Measurements from ENCODE around the gene RXRA. TPM values are rescaled to one million over a fixed set of nuclear protein-coding genes. Genes with fewer than 3 reads are reported as not detected.

RXRA gene
- total and polyA plus RNA-seq, 10 donors = 10.9 to 116 (median 81.0) TPM

- Histone ChIP-seq H3K27me3 (replicated peaks in 1 of 7) (no peaks in the 10 kb centered on the region), H3K36me3 (peaks cover 0 to 3% (median 0%) of the 10 kb centered on the region in 6 donors), H3K9me3 (no peaks in the 10 kb centered on the region), H3K27ac (peak overlapping the region in 4 of 8 donors; percentile 7 to 78 (median 58)), H3K4me3 (no peak overlapping the region), H3K4me1 (peaks cover 19 to 100% (median 61%) of the 10 kb centered on the region in 6 donors)
- intact Hi-C loops (cut with DNase I; ENCODE audit: low total_unique reads) = no loop called here
- 71 to 89% (median 83%) methylated on average over 5 to 14 of the region's 14 CpGs for WGBS, 5 donors
- no peak for DNase-seq
- TF ChIP-seq POLR2AphosphoS5 (IDR thresholded peaks at IDR 0.05) (peak in 1 of 3 donors; percentile 5), CTCF (IDR thresholded peaks at IDR 0.05 in 8 of 11, conservative IDR thresholded peaks at IDR 0.05 in 3 of 11) (no peak)
These were observed 34.6 kb downstream of the RXRA start for GRCh38 chr9:134360897-134361296.

GRCh38 chr9:134361426-134361825 is 35.2 kb downstream of the RXRA start:
- 75 to 92% (median 90%) methylated on average over 13 to 16 of the region's 16 CpGs for WGBS, 5 donors
- Histone ChIP-seq H3K27me3 (replicated peaks in 1 of 7) (no peaks in the 10 kb centered on the region), H3K9me3 (no peaks in the 10 kb centered on the region), H3K27ac (peak overlapping the region in 1 of 8 donors; percentile 78), H3K36me3 (peaks cover 0 to 3% (median 0%) of the 10 kb centered on the region in 6 donors), H3K4me3 (no peak overlapping the region), H3K4me1 (peaks cover 23 to 100% (median 64%) of the 10 kb centered on the region in 6 donors)
- no peak for TF ChIP-seq POLR2AphosphoS5 (IDR thresholded peaks at IDR 0.05)
- TF ChIP-seq POLR2A (IDR thresholded peaks at IDR 0.05) = no peak
- TF ChIP-seq CTCF (IDR thresholded peaks at IDR 0.05 in 8 of 11, conservative IDR thresholded peaks at IDR 0.05 in 3 of 11) = no peak
- no peak for DNase-seq
- intact Hi-C loops (cut with DNase I; ENCODE audit: low total_unique reads) = no loop called here

- peak overlapping the region in 1 of 8 donors; percentile 78 for H3K27ac ChIP-seq
- H3K4me3 ChIP-seq = no peak overlapping the region
- no peak for DNase-seq
- intact Hi-C loops (cut with DNase I; ENCODE audit: low total_unique reads) = no loop called here
- H3K4me1 ChIP-seq = peaks cover 28 to 100% (median 67%) of the 10 kb centered on the region in 6 donors
- no peaks in the 10 kb centered on the region for H3K27me3 ChIP-seq (replicated peaks in 1 of 7)
- WGBS, 5 donors = 86 to 95% (median 93%) methylated on average over 7 to 15 of the region's 15 CpGs
- no peaks in the 10 kb centered on the region for H3K9me3 ChIP-seq
- TF ChIP-seq POLR2AphosphoS5 (IDR thresholded peaks at IDR 0.05) (no peak), POLR2A (IDR thresholded peaks at IDR 0.05) (no peak), CTCF (IDR thresholded peaks at IDR 0.05 in 8 of 11, conservative IDR thresholded peaks at IDR 0.05 in 3 of 11) (no peak)
- H3K36me3 ChIP-seq = peaks cover 0 to 3% (median 0%) of the 10 kb centered on the region in 6 donors
These were observed 35.7 kb downstream of the RXRA start for GRCh38 chr9:134361843-134362414.

DNA sequence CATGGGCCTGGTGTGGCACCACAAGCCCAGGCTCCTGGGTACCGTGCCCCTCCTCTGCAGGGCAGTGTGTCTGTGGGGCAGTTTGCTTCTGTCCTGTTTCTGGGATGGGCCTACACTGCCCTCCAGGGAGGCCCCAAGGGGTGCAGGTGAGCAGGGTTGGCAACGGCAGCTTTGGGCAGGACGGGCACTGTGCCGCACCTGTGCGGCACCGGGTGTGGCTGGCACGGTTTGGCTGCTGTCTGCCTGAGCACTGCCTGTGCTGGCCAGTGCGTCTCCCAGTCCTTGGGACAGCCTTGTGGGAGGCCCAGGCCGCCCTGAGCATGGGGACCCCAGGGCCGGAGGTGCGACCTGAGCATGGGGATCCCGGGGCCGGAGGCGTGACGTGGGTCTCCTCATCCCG is 37.2 kb downstream of the RXRA start:
- 77 to 92% (median 91%) methylated on average over 9 to 16 of the region's 16 CpGs for WGBS, 5 donors
- DNase-seq = no peak
- H3K9me3 ChIP-seq = no peaks in the 10 kb centered on the region

More for the DNA sequence above, 37.2 kb downstream of the RXRA start:
- Histone ChIP-seq H3K36me3 (no peaks in the 10 kb centered on the region), H3K27ac (peak overlapping the region in 1 of 8 donors; percentile 94), H3K27me3 (replicated peaks in 1 of 7) (no peaks in the 10 kb centered on the region), H3K4me1 (peaks cover 31 to 100% (median 70%) of the 10 kb centered on the region in 6 donors), H3K4me3 (no peak overlapping the region)
- intact Hi-C loops (cut with DNase I; ENCODE audit: low total_unique reads) = no loop called here
- peak in 1 of 3 donors; percentile 14 for TF ChIP-seq POLR2AphosphoS5 (IDR thresholded peaks at IDR 0.05)
- no peak for TF ChIP-seq POLR2A (IDR thresholded peaks at IDR 0.05)

Data from spleen (tissue), 11 donors.